HPDE6-E6E7 (cell line): ENCODE measurements around the gene ARHGEF28.
A peak's percentile ranks its signal among the peaks of the same experiment; 100 is the strongest.

Source experiments
- DNase-seq: peaks from one replicate; pipeline ENCODE4 v3.0.0; 2011; ENCODE audit warnings: missing footprints; ENCODE audit errors: extremely low spot score

ARHGEF28 gene

DNA sequence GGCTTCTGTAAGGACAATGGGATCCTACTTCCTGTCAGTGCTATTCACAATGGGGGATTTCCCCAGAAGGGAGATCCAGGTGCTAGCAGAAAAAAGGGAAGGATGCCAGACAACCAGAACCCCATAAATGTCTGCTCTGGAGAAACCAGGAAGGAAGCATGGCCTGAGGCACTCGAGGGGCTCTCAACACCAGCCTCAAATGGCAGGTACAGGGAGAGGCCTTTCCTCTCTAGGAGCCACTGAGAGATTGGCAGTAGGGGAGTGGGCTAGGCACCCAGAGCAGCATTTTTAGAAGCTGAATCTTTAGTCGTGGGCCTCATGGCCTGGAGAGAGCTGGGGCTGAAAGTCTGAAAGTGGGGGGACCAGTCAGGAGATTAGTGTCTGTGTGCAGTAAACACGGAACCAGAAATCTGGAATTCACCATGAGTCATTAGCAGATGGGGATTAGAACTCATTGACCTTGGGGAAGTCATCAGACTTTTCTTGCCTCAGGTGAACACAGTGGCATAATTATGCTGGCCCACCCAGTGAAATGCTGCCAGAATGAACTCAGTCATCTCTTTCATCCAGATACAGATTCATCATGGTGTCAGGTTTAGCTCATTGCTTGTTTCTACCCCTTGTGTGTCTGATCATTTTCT, 28.3 kb downstream of the ARHGEF28 start:
- peak; percentile 83 for DNase-seq

DNA sequence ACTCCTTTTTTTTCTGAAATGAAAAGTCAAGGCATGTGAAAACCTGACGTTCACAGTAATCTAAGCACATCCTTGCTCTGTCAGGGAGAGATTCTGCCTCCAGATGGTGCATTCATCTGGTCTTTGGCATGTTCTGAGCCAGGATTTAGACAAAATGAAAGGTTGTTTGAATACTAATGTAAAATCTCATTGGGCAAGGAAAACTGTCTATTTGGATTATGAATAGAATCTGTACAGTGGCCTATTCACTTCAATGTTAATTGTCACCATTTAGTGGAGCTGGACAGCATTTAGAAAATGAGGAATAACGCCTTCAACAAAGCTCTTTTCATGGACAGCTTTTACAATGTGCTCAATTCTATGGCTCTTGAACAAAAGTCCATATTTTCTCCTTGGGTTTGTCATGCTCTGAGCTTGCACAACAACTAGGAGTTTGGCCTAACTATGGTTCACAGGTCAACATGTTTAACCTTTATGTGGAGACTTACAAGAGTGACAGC, 28.9 kb downstream of the ARHGEF28 start:
- DNase-seq: no peak

DNA sequence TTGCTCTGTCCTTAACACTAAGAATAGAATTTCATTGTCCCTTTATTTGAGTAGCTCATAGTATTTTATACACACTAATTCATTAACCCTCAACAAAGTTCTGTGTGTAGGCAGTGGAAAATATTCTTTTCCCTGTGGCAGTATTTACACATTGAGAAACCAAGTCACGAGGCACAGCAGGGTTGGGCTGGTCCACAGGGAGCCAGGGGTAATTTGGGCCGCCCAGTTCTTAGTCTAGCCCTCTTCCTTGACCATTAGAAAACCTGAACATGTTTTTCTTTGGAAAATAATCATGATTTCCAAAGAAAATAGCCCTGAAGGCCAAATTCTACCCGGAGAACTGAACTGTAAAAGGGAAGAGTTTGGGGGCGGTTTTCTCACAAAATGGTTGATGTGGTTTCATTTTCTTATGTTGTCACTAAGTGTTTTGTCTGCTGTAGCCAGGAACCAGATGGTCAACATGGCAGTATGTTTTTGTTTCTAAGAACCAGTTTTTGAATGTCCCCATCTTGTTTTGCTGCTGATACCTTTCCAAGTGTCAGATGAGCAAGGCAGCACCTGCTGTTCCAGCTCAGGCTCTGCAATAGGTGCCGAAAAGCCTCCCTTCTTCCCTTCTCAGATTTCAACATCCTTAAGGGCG, 29.6 kb downstream of the ARHGEF28 start:
- DNase-seq: no peak

DNA sequence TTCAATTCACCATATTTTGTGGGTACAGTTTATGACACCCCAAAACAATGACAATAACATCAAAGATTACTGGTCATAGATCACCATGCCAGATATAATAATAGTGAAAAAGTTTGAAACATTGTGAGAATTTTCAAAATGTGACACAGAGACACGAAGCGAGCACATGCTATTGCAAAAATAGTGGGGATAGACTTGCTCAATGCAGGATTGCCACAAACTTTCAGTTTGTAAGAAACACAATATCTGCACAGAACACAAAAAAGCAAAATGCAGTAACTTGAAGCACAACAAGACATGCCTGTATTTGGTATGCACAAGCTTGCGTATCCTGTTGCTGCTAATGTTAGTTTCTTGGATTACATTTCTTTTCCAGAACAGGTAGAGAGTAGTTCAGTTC, 35.8 kb downstream of the ARHGEF28 start:
- DNase-seq: no peak

DNA sequence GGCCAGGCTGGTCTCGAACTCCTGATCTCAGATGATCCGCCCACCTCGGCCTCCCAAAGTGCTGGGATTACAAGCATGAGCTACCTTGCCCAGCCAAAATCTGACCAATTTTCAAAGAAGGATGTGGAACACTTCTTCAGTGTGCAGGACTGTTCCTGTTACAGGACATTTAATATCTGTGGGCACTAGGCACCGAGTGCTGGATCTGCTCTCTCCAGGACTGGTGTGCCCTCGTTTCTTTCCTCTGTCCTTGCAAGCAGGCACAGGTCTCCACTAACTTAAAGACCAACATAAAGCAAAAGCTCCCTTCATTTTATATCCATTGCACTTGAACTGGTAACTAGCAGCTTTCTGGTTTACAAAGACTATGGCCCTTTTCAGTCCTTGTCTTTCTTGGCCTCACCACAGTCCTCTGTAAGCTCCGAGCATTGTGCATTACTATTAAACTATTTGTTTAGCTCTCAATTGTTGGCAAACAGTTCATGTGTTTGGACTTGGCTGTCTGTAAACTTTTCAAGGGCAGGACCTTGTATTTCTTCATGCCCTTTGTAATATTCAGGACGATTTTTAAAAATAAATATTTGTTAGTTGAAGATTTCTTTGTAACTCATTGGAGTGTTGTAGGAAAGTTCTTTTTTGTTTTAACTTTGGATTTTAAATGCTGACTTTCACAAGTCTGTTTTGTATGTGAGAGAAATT, 37.3 kb downstream of the ARHGEF28 start:
- DNase-seq: no peak

DNA sequence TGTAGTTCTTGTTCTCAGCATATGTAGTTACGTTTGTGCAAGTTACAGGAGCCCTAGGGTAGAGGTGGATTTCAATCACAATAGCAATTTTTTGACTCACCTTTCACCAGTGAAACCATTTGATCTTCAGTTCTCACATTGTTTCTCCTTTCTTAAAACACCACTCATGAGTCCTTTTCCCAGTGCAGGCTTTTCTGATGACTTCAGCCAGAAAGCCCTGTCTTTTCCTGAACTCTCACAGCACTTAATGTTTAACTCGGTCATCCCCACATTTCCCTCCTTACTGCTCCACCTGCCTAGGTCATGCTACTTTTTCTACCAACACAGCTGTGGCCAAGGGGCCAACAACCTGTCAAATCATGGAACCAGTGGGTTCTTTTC, 37.9 kb downstream of the ARHGEF28 start:
- DNase-seq: no peak

DNA sequence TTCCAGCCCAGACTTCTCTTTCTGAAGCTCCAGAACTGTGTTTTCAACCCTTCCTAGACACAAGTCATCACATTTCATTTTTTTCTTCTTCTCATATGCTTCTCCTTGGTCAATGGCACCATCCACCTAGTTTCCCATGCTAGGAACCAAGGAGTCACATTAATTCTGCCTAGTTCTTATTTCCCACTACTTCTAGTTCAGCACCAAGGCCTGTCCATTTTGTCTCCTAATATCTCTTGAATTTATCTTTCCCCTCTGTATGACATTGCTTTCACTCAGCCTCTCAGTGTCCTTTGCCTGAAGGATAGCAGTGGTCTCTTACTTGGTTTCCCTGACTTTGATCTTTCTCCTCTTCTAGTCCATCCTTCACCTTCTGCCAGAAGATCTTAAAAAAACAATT, 38.8 kb downstream of the ARHGEF28 start:
- DNase-seq: no peak

DNA sequence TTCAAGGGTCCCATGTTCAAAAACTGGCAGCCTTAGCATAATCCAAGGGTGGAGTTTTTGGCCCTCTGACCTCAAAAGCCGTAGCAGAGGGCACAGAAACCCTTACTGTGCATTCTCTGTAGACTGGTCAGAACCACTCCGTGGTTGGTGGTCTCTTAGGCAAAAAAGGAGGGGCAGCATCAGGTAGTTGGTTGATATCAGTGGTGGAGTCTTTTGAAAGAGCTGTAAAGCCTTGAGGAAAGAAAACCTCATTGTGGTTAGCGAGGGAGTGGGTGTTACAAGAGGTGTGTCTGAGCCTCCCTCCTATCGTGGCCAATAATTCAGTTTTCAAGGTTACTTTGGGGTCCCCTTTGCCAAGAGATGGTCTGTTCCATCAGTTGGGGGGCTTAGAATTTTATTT, 40.9 kb downstream of the ARHGEF28 start:
- DNase-seq: no peak

DNA sequence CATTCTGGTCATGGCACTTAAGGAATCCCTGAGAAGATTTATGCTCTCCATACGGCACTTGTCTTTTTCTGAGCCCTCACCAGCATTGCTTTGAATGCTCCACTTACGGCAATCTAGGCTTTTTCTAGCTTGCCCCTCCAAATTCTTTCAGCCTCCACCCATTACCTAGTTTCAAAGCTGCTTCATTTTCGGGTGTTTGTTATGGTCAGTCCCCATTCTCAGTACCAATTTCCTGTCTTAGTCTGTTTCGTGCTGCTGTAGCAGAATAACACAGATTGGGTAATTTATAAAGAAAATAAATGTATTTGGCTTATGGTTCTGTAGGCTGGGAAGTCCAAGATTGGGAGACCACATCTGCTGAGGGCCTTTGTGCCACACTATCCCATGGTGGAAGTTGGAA, 42.0 kb downstream of the ARHGEF28 start:
- no peak for DNase-seq

DNA sequence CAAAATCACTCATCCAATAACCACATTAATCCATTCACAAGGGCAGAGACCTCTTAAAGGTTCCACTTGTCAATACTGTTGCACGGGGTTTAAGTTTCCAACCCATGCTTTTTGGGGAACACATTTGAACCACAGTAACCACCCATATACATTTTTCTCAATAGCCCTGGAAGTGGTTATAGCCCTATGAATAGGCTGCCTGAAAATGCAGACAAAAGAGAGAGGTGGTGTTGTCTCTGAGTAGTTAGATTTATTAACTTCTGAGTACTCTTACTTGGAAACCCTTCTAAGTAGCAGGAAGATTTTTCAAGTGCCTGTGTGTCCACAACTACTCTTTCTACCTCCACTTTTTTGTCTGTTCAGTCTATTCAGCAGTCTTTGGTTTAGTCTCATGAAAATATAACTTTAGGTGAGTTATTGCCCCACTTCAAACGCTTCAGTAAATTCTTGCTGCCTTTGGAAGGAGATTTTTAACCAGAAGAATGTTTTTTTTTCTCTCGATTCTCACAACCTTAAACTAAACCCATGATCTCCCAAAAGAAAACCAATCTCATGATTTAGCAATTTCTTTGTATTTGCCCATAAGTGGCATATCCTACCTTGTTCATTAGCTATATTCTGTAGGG, 42.6 kb downstream of the ARHGEF28 start:
- no peak for DNase-seq

DNA sequence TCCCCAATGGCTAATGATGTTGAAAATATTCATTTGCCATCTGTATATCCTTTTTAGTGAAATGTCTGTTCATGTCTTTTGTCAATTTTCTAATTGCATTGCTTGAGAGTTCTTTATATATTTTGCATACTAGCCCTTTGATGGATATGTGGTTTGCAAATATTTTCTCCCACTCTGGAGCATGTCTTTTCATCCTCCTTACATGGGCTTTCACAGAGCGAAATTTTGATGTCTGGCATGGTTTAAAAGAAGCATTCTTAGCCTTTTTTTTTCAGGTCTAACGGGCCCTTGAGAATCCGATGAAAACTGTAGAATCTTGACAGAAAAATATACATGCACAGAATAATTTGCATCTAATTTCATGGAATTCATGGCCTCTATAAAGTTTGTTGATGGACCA, 44.7 kb downstream of the ARHGEF28 start:
- DNase-seq: no peak

DNA sequence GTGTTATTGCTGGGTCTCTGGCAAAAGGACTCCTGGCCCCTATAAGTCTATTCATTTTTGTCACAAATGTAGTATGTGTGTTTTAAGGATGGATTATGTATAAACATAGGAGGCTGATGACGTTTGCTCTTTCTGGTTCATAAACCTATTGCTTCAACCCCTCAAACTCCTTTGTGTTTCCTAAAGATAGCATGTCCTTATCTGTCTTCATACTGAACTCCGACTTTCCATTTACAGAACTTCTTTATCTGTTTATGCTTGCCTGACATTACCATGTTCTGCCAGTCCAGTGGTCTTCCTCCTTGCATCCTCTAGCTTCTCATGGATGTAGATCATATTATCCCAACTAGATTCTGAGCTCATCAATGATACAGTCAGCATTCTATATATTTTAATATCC, 46.1 kb downstream of the ARHGEF28 start:
- no peak for DNase-seq

DNA sequence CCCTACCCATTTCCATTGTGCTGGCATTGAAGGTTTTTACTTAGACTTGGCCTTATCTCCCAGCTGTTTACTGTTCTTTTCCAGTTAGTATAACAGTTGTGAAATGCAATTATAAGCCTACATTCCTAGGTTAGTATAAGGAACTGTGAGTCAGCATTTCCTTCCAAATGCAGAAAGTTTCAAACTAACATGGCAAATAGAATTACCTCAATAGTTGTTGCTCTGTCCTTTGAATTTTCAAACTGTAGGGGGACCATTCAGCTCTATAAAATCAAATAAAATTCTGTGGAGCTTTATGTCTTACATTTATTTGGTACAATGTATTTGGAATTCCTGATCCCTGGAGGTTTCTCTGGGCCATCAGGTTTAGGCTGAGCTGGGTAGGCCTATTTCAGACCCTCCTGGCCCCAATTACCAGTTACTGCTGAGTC, 47.2 kb downstream of the ARHGEF28 start:
- peak; percentile 22 for DNase-seq

DNA sequence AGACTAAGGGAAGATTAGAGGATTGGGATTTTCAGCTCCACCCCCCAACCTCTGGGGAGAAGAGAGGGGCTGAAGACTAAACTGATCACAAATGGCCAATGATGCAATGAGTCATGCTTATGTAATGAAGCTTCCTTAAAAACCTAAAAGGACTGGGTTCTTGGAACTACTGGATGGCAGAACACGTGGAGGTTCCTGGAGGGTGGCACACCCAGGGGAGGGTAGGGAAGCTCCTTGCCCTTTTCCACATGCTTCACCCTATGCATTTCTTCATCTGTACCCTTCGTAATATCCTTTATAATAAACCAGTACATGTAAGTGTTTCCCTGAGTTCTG, 48.6 kb downstream of the ARHGEF28 start:
- no peak for DNase-seq

DNA sequence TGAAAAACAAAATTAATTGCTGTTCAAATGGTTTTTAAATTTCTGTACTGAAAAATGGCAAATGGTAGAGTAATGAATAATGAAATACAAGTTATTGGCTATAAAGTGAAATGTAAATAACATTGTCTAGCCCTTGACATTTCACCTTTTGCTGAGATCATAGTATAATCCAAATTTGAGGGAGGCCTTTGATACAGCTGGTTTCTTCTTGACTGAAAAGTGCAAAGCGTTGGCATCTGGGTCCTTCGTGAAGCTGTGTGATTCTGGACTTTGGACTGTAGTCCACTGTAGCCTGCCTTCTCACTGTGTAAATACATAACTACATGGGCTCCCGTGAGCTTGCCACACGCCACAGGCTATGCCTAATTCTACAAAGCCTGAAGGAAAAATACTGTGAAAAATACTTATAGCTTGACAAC, 52.3 kb downstream of the ARHGEF28 start:
- DNase-seq: no peak

DNA sequence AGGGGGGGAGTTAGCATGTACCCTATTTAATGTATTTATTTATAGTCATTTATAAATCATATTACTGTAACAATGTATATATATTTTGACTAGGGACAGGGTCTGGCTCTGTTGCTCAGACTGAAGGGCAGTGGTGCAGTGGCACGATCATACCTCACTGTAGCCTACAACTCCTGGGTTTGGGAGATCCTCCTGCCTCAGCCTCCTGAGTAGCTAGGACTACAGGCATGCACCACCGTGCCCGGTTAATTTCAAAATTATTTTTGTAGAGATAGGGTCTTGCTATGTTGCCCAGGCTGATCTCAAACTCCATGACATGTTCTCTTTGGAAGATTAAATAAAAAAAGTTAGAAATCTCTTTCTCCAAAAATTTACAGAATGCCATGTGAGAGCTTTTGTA, 52.8 kb downstream of the ARHGEF28 start:
- no peak for DNase-seq

DNA sequence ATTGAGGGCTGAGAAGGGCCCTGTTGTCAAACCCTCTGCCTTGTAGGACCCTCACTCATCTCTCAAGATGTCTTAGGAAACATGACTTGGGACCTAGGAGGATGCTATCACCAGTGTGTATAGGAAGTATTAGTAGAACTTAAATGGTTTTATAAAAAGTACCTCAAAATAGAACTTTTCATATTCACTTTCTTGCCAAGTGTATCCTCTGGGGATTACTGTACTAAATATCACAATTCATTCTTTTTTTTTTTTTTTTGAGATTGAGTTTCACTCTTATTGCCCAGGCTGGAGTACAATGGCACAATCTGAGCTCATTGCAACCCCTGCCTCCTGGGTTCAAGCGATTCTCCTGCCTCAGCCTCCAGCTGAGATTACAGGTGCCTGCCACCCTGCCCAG, 56.2 kb downstream of the ARHGEF28 start:
- DNase-seq: no peak

DNA sequence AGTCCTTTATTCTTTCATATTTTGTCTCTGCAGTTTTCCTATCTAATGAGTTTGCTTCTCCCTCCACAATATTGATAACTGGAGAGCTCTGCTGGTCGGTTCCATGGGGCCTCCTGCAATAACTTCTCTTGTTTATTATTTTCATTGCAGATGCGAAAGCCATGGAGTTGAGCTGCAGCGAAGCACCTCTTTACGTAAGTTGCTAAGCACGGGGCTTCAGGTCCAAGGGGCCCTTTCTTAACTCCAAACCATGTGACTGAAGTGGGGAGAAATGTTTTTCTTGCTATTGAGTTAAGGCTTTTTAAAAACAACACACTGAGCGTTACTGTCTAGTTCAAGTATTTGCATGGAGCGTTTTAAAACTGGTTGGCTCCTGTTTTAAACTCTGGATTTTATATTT, 58.7 kb downstream of the ARHGEF28 start:
- DNase-seq: no peak

DNA sequence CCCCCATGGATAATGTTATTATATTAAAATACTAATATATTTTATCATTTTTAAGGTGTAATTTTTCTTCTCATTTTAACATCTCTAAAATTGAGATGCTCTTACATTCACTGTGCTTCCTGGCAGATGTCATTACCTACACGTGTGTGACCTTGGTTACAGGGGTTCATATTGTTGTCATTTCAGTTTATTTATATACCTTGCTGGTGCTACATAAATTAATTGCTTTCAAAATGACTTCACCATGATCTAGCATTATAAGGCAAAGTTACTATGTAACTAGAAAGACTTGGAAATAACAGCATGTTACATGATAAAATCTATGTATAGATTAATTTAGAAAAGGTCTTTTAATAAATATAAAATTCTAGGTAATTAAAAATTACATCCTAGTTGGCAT, 60.9 kb downstream of the ARHGEF28 start:
- no peak for DNase-seq

DNA sequence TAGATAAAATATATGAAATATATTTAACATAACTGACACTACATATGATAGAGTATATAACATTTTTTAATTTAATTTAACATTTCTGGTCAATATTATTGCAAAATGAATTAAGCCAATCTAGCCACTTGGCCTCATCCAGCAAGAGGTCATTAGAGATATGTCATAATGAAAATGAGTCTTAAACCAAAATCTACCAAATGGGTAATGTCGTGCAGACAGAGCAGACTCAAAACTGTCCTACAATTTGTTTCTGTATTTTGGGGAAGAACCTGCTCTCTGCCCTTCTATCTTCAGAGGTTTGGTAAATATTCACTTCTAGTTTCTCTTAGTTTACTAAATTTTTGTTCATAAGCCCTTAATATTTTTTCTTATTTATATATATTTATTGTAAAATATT, 61.4 kb downstream of the ARHGEF28 start:
- no peak for DNase-seq

DNA sequence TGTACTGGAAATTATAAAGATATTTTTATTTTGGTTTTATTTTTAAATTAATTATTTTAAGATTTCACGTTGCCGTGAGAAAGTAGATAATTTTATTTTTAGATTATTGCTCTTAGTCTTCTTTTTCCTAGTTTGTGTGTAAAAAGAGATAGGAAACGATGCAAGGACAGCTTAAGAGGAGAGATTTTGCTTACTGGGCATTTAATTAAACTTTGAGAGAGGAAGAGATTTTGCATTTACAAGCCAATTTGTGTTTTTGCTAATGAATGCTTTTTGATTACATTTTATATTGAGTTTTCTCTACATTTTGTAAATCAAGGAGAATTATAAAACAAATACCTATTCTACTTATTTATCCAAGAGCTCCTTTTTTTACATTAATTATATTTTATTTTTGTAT, 64.0 kb downstream of the ARHGEF28 start:
- no peak for DNase-seq

DNA sequence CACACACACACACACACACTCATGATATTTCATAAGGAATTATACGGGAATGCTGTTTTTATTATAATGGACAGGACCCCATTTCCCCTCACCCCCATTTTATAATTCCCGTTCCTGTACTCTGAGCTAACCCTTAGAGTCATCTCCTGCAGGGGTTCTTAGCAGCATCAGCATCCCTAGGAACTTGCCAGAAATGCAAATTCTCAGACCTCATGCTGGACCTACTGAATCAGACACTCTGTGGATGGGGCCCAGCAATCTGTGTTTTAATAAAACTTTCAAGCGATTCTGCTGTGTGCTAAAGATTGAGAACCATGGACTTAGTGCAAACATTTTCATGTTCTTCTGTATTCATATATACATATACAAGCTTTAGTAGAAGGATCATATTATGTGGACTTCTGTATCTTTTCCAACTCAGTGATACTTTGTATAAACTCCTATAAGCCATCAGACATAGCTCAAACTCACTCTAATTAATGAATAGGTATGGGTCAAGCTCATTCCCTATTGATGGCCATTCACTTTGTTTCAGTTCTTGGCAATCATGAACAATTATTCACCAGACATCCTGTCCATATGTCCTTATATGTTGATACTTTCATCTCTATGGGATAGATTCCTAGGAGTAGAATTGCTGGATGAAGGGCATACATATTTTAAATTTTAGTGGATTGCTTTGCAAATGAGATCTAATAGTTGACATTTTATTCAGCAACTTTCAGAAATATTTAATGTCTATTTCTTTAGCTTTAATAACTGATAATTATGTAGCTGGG, 65.5 kb downstream of the ARHGEF28 start:
- no peak for DNase-seq
